HG03175 (cell line): Measurements from ENCODE around the gene DCPS.
A peak's percentile ranks its signal among the peaks of the same experiment; 100 is the strongest.
"Not testable (repeated sequence)": the region's sequence is repeated elsewhere in the genome, so short reads cannot be mapped to it uniquely, and the experiment has no call there.

Source experiments
- ATAC-seq: cut with Tn5 transposase; IDR thresholded peaks from one replicate; pipeline ENCODE4 v1.9.1; 2021; ENCODE audit warnings: mild to moderate bottlenecking, moderate library complexity; ENCODE audit not compliant: unreplicated experiment

The DCPS gene

GRCh38 chr11:126378763-126379162 is 74.9 kb downstream of the DCPS start:
- no peak for ATAC-seq

GRCh38 chr11:126380909-126381308 is 77.0 kb downstream of the DCPS start:
- no peak for ATAC-seq

- not testable (repeated sequence) for ATAC-seq
Measured at GRCh38 chr11:126381960-126382359, 78.1 kb downstream of the DCPS start.

- ATAC-seq: not testable (repeated sequence)
Measured at GRCh38 chr11:126382641-126383040, 78.8 kb downstream of the DCPS start.

GRCh38 chr11:126383339-126384335 is 79.8 kb downstream of the DCPS start:
- ATAC-seq: no peak

- ATAC-seq: no peak
Measured at GRCh38 chr11:126384449-126385070, 80.7 kb downstream of the DCPS start.

GRCh38 chr11:126385991-126386728 is 82.3 kb downstream of the DCPS start:
- no peak for ATAC-seq

GRCh38 chr11:126386729-126387071 is 82.8 kb downstream of the DCPS start:
- not testable (repeated sequence) for ATAC-seq

GRCh38 chr11:126387857-126388256 is 84.0 kb downstream of the DCPS start:
- no peak for ATAC-seq

- no peak for ATAC-seq
Measured at GRCh38 chr11:126390272-126390867, 86.5 kb downstream of the DCPS start.

- no peak for ATAC-seq
Measured at GRCh38 chr11:126391286-126391954, 87.6 kb downstream of the DCPS start.

- peak; percentile 77 for ATAC-seq
Measured at GRCh38 chr11:126391970-126392632, 88.2 kb downstream of the DCPS start.

- peak; percentile 2 for ATAC-seq
Measured at GRCh38 chr11:126392633-126393013, 88.8 kb downstream of the DCPS start.

GRCh38 chr11:126393143-126393542 is 89.3 kb downstream of the DCPS start:
- ATAC-seq: no peak

- no peak for ATAC-seq
Measured at GRCh38 chr11:126394036-126394435, 90.2 kb downstream of the DCPS start.

GRCh38 chr11:126394634-126395072 is 90.8 kb downstream of the DCPS start:
- ATAC-seq: not testable (repeated sequence)
